Measurements from ENCODE around the gene UBXN1.

Gene UBXN1

DNA sequence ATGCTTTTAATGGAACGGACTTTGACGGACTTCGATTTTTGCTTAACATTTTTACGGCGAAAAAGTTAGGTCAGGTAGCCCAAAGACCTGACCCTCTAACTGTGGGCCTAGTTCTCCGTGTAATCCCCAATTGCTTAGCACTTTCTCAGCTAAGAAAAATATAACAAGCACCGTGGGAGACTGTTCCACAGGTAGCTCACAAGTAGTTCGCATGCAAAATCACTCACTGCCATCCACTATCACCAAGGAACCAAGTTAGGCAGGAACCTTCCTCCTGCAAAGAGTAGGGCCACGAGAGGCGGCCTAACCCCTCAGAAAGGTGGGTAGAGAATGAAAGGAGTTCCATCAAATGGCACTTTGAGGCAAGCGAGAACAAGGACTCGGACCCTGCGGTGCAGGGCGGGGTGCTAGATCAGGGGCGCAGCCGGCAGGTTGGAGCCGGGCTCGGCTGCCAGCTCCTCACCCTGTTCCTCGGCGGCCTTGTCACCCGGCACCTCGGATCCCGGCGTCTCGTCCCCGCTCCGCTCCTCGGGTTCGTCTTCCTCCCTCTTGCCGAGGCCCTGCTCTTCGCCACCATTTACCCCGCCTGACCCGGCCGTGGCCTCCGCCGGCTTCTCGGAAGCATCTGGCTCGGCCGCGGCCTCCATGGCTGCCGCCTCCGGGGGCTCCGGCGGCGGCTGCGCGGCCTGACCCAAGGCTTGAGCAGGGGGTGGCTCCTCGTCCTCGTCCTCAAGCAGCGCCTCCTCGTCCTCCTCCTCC is 47.5 kb upstream of the UBXN1 start:
- TF ChIP-seq, protein P1, sequence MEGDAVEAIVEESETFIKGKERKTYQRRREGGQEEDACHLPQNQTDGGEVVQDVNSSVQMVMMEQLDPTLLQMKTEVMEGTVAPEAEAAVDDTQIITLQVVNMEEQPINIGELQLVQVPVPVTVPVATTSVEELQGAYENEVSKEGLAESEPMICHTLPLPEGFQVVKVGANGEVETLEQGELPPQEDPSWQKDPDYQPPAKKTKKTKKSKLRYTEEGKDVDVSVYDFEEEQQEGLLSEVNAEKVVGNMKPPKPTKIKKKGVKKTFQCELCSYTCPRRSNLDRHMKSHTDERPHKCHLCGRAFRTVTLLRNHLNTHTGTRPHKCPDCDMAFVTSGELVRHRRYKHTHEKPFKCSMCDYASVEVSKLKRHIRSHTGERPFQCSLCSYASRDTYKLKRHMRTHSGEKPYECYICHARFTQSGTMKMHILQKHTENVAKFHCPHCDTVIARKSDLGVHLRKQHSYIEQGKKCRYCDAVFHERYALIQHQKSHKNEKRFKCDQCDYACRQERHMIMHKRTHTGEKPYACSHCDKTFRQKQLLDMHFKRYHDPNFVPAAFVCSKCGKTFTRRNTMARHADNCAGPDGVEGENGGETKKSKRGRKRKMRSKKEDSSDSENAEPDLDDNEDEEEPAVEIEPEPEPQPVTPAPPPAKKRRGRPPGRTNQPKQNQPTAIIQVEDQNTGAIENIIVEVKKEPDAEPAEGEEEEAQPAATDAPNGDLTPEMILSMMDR (IDR thresholded peaks at IDR 0.05; ENCODE audit: insufficient read depth, low read length, missing control alignments), result no peak
- POLR2A ChIA-PET, result interaction anchor here (0.7 to 2.5 kb wide), 8 partner anchors 9 to 1007 kb away, joined by 3 to 24 read pairs (median 6); partner anchors contain the start of genes C11orf98, CSKMT, GNG3 and TAF6L
- CTCF ChIA-PET, result interaction anchor here (1.4 to 1.7 kb wide), 3 partner anchors 15 to 335 kb away, joined by 3 to 6 read pairs (median 5); no protein-coding TSS in a partner anchor
- DNase-seq (ENCODE audit: low read depth, low spot score), result no peak
- H3K4me3 ChIP-seq (ENCODE audit: low read depth, low read length), result peak overlapping the region; percentile 94

DNA sequence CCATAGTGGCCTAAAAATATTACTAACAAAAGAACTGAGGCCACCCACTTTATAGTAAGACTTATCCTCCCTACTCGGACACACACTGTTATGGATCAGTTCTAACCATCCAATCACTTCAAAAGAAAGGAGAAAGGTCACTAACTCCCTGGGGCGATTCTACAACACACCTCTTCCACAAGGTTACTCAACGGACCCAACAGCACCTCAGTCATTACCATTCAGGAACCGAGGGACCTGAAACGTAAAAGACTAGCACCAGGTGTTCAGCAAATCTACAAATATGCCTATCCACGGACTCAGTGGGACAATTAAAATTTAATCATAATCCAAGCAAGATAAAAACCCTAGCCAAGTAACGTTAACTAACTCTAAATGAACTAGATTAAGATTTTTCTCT is 46.8 kb upstream of the UBXN1 start:
- DNase-seq (ENCODE audit: low read depth, low spot score), result no peak
- CTCF ChIA-PET, result interaction anchor here (1.7 kb wide), 1 partner anchor 61 kb away, joined by 5 read pairs; no protein-coding TSS in a partner anchor
- POLR2A ChIA-PET, result interaction anchor here (2.5 kb wide), 1 partner anchor 20 kb away, joined by 15 read pairs; no protein-coding TSS in a partner anchor
- peak overlapping the region; percentile 94 for H3K4me3 ChIP-seq (ENCODE audit: low read depth, low read length)
- TF ChIP-seq, protein P1 (IDR thresholded peaks at IDR 0.05; ENCODE audit: insufficient read depth, low read length, missing control alignments), result no peak

DNA sequence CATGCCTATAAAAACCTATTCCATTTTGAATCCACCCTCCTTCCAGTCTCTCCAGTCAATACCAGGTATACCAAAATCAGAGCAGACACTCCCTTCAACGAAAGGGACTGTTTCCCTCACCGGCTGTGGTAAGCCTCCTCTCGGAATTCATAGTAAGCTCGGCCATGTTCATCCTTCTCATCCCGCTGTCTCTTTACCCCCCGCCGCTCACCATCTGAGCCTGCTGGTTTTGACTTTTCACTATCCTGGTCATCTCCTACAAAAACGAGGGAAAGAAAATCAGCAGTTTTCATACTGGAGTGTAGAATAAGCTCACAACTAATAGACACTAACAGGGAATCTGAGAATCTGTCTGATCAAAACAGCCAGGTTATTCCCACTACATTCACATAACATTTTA is 45.3 kb upstream of the UBXN1 start:
- TF ChIP-seq, protein P1 (IDR thresholded peaks at IDR 0.05; ENCODE audit: insufficient read depth, low read length, missing control alignments), result no peak
- DNase-seq (ENCODE audit: low read depth, low spot score), result no peak
- ChIA-PET CTCF (interaction anchor here (0.7 to 1.6 kb wide), 4 partner anchors 8 to 329 kb away, joined by 3 to 5 read pairs (median 4); no protein-coding TSS in a partner anchor), POLR2A (interaction anchor here (0.9 to 1.2 kb wide), 3 partner anchors 16 to 117 kb away, joined by 3 to 5 read pairs (median 3); partner anchors contain the start of gene ZBTB3)
- peak overlapping the region; percentile 23 for H3K4me3 ChIP-seq (ENCODE audit: low read depth, low read length)

DNA sequence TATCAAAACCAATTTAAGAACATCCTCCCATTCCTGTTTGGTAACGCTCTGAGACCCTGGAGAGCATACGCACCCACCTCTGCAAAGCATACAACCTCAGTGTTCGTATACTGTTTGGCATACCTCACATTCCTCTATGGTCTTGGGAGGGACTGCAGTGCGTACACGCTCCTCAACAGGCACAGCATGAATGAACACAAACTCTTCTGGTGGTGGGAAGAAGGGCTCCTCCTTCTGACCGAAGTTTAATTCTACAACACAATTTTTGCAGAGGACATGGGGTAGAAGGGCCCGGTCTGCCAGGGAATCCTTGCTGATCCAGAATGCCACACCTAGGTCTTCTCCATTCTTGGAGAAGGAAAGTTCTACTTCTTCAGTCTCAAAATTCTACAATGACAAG is 43.1 kb upstream of the UBXN1 start:
- ChIA-PET CTCF (interaction anchor here (0.8 to 1.0 kb wide), 2 partner anchors 41 to 42 kb away, joined by 3 to 4 read pairs; no protein-coding TSS in a partner anchor), POLR2A (no interaction called here)
- no peak for DNase-seq (ENCODE audit: low read depth, low spot score)
- TF ChIP-seq, protein P1 (IDR thresholded peaks at IDR 0.05; ENCODE audit: insufficient read depth, low read length, missing control alignments), result no peak
- no peak overlapping the region for H3K4me3 ChIP-seq (ENCODE audit: low read depth, low read length)

DNA sequence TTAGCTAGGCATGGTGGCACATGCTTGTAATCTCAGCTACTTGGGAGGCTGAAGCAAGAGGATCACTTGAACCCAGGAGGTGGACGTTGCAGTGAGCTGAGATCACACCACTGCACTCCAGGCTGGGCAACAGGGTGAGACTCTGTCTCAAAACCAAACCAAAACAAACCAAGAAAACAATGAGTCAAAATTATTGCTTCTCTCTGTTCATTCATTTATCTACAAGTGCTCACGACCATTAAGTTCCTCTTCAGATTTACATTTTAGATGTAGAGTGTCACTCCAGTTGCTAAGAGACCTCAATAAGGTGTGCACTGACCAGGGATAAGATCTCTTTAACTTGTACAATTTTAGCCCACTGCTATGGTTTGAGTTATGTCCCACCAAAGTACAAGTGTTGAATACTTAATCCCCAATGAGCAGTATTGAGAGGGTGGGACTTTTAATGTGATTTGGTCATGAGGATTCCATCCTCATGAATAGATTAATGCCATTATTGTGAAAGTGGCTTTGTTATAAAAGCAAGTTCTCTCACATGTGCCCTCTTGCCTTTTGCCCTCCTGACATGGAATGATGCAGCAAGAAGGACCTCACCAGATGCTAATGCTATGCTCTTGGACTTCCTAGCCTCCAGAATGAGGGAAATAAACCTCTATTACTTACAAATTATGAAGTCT is 40.6 kb upstream of the UBXN1 start:
- ChIA-PET POLR2A (interaction anchor here (1.1 kb wide), 1 partner anchor 29 kb away, joined by 3 read pairs; no protein-coding TSS in a partner anchor), CTCF (interaction anchor here (1.8 kb wide), 1 partner anchor 9 kb away, joined by 4 read pairs; no protein-coding TSS in a partner anchor)
- TF ChIP-seq, protein P1 (IDR thresholded peaks at IDR 0.05; ENCODE audit: insufficient read depth, low read length, missing control alignments), result no peak
- H3K4me3 ChIP-seq (ENCODE audit: low read depth, low read length), result no peak overlapping the region
- DNase-seq (ENCODE audit: low read depth, low spot score), result no peak
